ENCODE data around the gene PRXL2A.
A peak's percentile ranks its signal among the peaks of the same experiment; 100 is the strongest.
"Not testable (repeated sequence)": the region's sequence is repeated elsewhere in the genome, so short reads cannot be mapped to it uniquely, and the experiment has no call there.

The PRXL2A gene

DNA sequence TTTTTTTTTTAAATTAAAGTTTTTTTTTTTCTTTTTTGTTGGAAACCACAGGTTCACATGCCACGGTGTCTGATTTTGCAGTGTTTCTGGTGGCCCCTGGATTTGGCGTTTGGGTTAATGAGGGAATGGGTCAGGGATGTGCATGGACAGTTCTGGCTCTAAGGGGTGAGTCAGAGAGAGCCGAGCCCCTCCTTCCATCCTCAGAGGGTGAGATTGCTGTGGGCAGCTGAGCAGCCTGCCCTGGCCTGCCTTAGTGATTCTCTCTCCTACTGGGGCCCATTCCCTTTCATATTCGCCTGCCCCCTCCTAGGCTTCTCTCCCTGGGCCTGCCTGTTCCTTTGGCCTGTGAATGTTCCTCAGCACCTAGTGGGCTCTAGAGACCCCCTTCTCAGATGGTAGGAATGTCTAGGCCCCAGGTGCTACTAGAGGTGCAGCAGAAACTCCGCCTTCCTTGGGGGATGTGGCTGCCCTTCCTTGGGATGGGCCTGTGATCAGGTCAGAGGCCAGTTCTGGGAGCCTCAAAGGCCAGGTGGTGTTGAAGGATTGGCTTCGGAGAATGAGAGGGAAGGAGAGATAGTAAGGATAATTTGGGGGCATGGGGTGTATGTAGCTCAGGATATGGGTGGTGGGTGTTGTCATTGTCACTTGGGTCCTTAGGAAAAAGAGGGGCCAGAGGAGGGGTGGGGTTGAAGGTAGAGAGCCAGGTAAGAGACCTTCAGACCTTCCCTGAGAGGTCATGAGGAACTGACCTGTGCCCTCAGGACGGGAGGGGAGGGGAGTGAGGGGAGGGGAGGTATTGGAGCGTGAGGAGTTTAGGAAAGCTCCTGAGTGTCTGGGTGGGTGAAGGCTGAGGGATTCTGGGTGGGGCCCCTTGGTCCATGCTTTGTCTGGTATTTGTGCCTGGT is 65.6 kb downstream of the PRXL2A start:
- peak overlapping the region; percentile 99; the same call in 1 of the 2 replicates for H3K27ac ChIP-seq
- TF ChIP-seq, protein P1, sequence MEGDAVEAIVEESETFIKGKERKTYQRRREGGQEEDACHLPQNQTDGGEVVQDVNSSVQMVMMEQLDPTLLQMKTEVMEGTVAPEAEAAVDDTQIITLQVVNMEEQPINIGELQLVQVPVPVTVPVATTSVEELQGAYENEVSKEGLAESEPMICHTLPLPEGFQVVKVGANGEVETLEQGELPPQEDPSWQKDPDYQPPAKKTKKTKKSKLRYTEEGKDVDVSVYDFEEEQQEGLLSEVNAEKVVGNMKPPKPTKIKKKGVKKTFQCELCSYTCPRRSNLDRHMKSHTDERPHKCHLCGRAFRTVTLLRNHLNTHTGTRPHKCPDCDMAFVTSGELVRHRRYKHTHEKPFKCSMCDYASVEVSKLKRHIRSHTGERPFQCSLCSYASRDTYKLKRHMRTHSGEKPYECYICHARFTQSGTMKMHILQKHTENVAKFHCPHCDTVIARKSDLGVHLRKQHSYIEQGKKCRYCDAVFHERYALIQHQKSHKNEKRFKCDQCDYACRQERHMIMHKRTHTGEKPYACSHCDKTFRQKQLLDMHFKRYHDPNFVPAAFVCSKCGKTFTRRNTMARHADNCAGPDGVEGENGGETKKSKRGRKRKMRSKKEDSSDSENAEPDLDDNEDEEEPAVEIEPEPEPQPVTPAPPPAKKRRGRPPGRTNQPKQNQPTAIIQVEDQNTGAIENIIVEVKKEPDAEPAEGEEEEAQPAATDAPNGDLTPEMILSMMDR (conservative IDR thresholded peaks at IDR 0.05): no peak

DNA sequence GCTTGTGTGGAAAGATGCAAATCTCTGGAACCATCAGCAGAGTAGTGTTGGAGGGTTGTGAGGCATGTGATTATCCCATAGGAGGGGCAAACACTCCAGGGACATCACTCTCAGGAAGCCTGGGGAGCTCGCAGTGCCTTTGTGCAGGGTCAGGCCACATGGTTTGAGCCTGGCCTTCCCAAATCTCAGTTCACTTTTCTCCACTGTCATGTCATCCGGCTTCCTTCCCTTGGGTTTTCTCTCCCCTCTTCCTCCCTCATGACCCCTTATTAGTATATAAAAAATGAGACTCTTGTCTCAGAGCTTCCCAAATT is 66.2 kb downstream of the PRXL2A start:
- TF ChIP-seq, protein P1 (conservative IDR thresholded peaks at IDR 0.05): no peak
- 0 out of 2 replicates have a peak overlapping the region, but pooled peaks have one; percentile 5 for H3K27ac ChIP-seq

DNA sequence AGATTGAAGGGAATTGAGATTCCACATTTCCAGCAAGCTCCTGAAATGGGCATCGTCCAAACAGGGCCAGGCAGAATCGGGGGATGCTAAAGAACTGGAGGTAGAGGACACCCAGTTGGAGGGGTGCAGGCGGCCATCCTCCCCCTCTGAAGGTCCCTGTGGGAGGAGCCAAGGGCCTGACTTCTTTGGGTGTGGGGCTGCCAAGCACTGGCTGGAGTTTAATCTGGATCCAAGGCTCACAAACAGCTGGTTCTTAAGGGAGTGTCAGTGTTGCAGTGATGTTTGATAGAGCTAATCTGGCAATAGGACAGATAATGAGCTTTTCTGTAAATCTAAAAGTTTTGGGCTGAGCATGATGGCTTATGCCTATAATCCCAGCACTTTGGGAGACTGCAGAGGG is 66.6 kb downstream of the PRXL2A start:
- H3K27ac ChIP-seq: peak overlapping the region; percentile 5; the same call in 1 of the 2 replicates
- TF ChIP-seq, protein P1 (conservative IDR thresholded peaks at IDR 0.05): no peak

DNA sequence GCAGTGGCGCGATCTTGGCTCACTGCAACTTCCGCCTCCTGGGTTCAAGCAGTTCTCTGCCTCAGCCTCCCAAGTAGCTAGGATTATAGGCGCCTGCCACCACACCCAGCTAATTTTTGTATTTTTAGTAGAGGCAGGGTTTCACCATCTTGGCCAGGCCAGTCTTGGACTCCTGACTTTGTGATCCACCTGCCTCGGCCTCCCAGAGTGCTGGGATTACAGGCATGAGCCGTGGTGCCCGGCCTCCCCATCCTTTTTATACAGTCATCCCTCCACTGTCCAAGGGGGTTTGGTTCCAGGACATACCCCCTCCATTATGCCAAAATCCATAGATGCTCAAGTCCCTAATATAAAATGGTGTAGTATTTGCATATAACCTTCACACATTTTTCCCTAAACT is 67.3 kb downstream of the PRXL2A start:
- not testable (repeated sequence) for H3K27ac ChIP-seq

DNA sequence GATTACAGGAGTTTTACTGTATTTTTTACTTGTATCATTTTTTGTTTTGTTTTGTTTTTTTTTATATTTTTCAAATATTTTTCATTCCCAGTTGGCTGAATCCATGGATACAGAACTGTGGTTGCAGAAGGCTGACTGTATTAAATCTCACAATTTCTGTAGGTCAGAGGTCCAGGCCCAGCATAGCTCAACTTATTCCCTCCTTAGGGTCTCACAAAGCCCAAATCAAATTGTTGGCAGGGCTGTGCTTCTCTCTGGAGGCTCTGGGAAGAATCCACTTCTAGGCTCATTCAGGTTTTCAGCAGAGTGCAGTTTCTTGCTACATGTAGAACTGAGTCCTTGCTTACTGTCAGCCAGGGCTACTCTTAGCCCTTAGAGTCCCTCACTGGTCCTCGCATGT is 68.3 kb downstream of the PRXL2A start:
- TF ChIP-seq, protein P1 (conservative IDR thresholded peaks at IDR 0.05): no peak
- H3K27ac ChIP-seq: no peak overlapping the region

DNA sequence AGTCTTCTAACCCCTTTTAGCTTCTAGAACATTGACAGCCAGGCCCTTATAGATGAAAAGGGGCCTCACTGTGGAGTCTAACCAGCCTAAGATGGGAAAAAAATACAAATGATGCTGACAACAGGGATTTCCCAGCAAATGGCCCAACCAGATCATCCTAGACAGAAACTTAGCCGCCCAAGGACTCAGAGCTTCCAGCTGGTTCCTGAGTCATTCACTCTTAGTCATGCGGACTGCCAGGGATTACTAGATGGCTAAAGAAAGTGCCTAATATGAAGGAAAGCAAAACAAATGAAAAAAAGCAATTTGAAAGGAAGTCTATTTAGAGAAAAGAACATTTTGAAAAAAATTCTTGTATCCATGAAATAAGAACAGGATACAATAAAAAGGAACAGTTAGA is 69.5 kb downstream of the PRXL2A start:
- TF ChIP-seq, protein P1 (conservative IDR thresholded peaks at IDR 0.05): no peak
- H3K27ac ChIP-seq: no peak overlapping the region

DNA sequence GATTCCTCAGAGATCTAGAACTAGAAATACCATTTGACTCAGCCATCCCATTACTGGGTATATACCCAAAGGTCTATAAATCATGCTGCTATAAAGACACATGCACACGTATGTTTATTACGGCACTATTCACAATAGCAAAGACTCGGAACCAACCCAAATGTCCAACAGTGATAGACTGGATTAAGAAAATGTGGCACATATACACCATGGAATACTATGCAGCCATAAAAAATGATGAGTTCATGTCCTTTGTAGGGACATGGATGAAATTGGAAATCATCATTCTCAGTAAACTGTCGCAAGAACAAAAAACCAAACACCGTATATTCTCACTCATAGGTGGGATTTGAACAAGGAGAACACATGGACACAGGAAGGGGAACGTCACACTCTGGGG is 72.0 kb downstream of the PRXL2A start:
- H3K27ac ChIP-seq: not testable (repeated sequence)

DNA sequence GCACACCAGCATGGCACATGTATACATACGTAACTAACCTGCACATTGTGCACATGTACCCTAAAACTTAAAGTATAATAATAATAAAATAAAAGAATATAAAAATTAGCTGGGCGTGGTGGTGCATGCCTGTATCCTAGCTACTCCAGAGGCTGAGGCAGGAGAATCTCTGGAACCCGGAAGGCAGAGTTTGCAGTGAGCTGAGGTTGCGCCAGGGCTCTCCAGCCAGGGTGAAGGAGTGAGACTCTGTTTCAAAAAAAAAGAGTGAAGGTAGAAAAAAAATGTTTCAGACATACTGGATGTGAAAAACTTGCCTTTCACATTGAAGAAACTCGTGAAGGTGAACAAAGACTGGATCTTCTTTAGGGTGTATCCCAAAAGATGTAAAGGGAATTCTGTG is 72.5 kb downstream of the PRXL2A start:
- no peak overlapping the region for H3K27ac ChIP-seq
- TF ChIP-seq, protein P1 (conservative IDR thresholded peaks at IDR 0.05): no peak

Measured in VCaP (cell line).